MG63 (cell line): ENCODE measurements around the gene IL12RB1. TPM values are rescaled to one million over a fixed set of nuclear protein-coding genes. Genes with fewer than 3 reads are reported as not detected.
A peak's percentile ranks its signal among the peaks of the same experiment; 100 is the strongest.

Source experiments
- DNase-seq: peaks from one replicate; pipeline ENCODE4 v3.0.0-alpha.2; 2020
- H3K27me3 ChIP-seq: fragments of 250-450 bp; sonication (Bioruptor Pico); 2 replicates; pipeline ENCODE4 v1.5.1; 2020; ENCODE audit warnings: mild to moderate bottlenecking, moderate library complexity
- H3K36me3 ChIP-seq: fragments of 250-450 bp; sonication (Bioruptor Pico); 2 replicates; pipeline ENCODE4 v1.5.1; 2020; ENCODE audit warnings: mild to moderate bottlenecking, moderate library complexity
- H3K4me3 ChIP-seq: fragments of 250-450 bp; sonication (Bioruptor Pico); 2 replicates; pipeline ENCODE4 v1.5.1; 2020; ENCODE audit warnings: mild to moderate bottlenecking, moderate library complexity
- H3K9me3 ChIP-seq: fragments of 250-450 bp; sonication (Bioruptor Pico); 2 replicates; pipeline ENCODE4 v1.5.1; 2020; ENCODE audit warnings: mild to moderate bottlenecking, moderate library complexity
- total RNA-seq: library from RNA; depleted of rRNA; stranded (reverse); fragments of >200 nt; shearing (Covaris generic); gene quantifications from 2 replicates; pipeline ENCODE4 v1.2.3, GENCODE V29; 2014; ENCODE audit warnings: low replicate concordance; rRNA removed

IL12RB1 gene
- total RNA-seq: not detected in 2 replicates

- H3K9me3 ChIP-seq: no peaks in the 10 kb centered on the region
- H3K36me3 ChIP-seq: no peaks in the 10 kb centered on the region
- no peaks in the 10 kb centered on the region for H3K27me3 ChIP-seq
- DNase-seq: no peak
- H3K4me3 ChIP-seq: no peak within 1 kb of the TSS
Measured at GRCh38 chr19:18086590-18087138, at the start of gene IL12RB1. Gene IL12RB1, minus strand, starts transcription at chr19:18086934. Its CDS starts 111 bp downstream, at chr19:18086823.

- no peaks in the 10 kb centered on the region for H3K9me3 ChIP-seq
- DNase-seq: no peak
- H3K4me3 ChIP-seq: no peak overlapping the region
Measured at GRCh38 chr19:18135712-18136584, 49.2 kb upstream of the IL12RB1 start.

GRCh38 chr19:18131841-18132596, 45.3 kb upstream of the IL12RB1 start:
- H3K27me3 ChIP-seq: no peaks in the 10 kb centered on the region
- H3K36me3 ChIP-seq: no peaks in the 10 kb centered on the region; the same call in none of the 2 replicates
- H3K9me3 ChIP-seq: no peaks in the 10 kb centered on the region
- no peak for DNase-seq
- no peak overlapping the region for H3K4me3 ChIP-seq

More at GRCh38 chr19:18135712-18136584, 49.2 kb upstream of the IL12RB1 start:
- no peaks in the 10 kb centered on the region for H3K27me3 ChIP-seq
- peaks cover 5% of the 10 kb centered on the region for H3K36me3 ChIP-seq

GRCh38 chr19:18130523-18131242, 43.9 kb upstream of the IL12RB1 start:
- H3K9me3 ChIP-seq: no peaks in the 10 kb centered on the region
- DNase-seq: no peak
- H3K27me3 ChIP-seq: no peaks in the 10 kb centered on the region
- no peaks in the 10 kb centered on the region; the same call in none of the 2 replicates for H3K36me3 ChIP-seq
- H3K4me3 ChIP-seq: no peak overlapping the region

- peaks cover 4% of the 10 kb centered on the region for H3K36me3 ChIP-seq
- H3K9me3 ChIP-seq: no peaks in the 10 kb centered on the region
- H3K27me3 ChIP-seq: no peaks in the 10 kb centered on the region
- DNase-seq: no peak
- H3K4me3 ChIP-seq: no peak overlapping the region
Measured at GRCh38 chr19:18128805-18129204, 42.1 kb upstream of the IL12RB1 start.

- DNase-seq: no peak
Measured at GRCh38 chr19:18128044-18128443, 41.3 kb upstream of the IL12RB1 start.

GRCh38 chr19:18126097-18126496, 39.4 kb upstream of the IL12RB1 start:
- no peak for DNase-seq
- no peaks in the 10 kb centered on the region for H3K27me3 ChIP-seq
- no peaks in the 10 kb centered on the region for H3K9me3 ChIP-seq
- peaks cover 6% of the 10 kb centered on the region; the same call in 1 of the 2 replicates for H3K36me3 ChIP-seq
- no peak overlapping the region for H3K4me3 ChIP-seq

More at GRCh38 chr19:18128044-18128443, 41.3 kb upstream of the IL12RB1 start:
- Histone ChIP-seq H3K36me3 (peaks cover 4% of the 10 kb centered on the region), H3K4me3 (no peak overlapping the region), H3K27me3 (no peaks in the 10 kb centered on the region), H3K9me3 (no peaks in the 10 kb centered on the region)

GRCh38 chr19:18123819-18124218, 37.1 kb upstream of the IL12RB1 start:
- Histone ChIP-seq H3K27me3 (no peaks in the 10 kb centered on the region), H3K36me3 (peaks cover 6% of the 10 kb centered on the region; the same call in 1 of the 2 replicates), H3K4me3 (no peak overlapping the region), H3K9me3 (no peaks in the 10 kb centered on the region)
- no peak for DNase-seq

- no peaks in the 10 kb centered on the region for H3K27me3 ChIP-seq
- no peak for DNase-seq
- no peaks in the 10 kb centered on the region for H3K9me3 ChIP-seq
- H3K4me3 ChIP-seq: no peak overlapping the region
- peaks cover 6% of the 10 kb centered on the region; the same call in 1 of the 2 replicates for H3K36me3 ChIP-seq
Measured at GRCh38 chr19:18122860-18123795, 36.4 kb upstream of the IL12RB1 start.

- no peak for DNase-seq
- Histone ChIP-seq H3K9me3 (no peaks in the 10 kb centered on the region), H3K4me3 (no peak overlapping the region), H3K36me3 (peaks cover 6% of the 10 kb centered on the region; the same call in 1 of the 2 replicates), H3K27me3 (no peaks in the 10 kb centered on the region)
Measured at GRCh38 chr19:18122424-18122823, 35.7 kb upstream of the IL12RB1 start.

GRCh38 chr19:18121166-18121565, 34.4 kb upstream of the IL12RB1 start:
- DNase-seq: no peak
- H3K9me3 ChIP-seq: no peaks in the 10 kb centered on the region
- no peak overlapping the region for H3K4me3 ChIP-seq
- no peaks in the 10 kb centered on the region for H3K27me3 ChIP-seq
- peaks cover 6% of the 10 kb centered on the region; the same call in 1 of the 2 replicates for H3K36me3 ChIP-seq

GRCh38 chr19:18120127-18120526, 33.4 kb upstream of the IL12RB1 start:
- H3K4me3 ChIP-seq: no peak overlapping the region
- no peaks in the 10 kb centered on the region for H3K9me3 ChIP-seq
- DNase-seq: no peak
- peaks cover 6% of the 10 kb centered on the region; the same call in 1 of the 2 replicates for H3K36me3 ChIP-seq
- no peaks in the 10 kb centered on the region for H3K27me3 ChIP-seq

- no peak for DNase-seq
- H3K4me3 ChIP-seq: no peak overlapping the region
- H3K9me3 ChIP-seq: no peaks in the 10 kb centered on the region
- peaks cover 6% of the 10 kb centered on the region; the same call in 1 of the 2 replicates for H3K36me3 ChIP-seq
- H3K27me3 ChIP-seq: no peaks in the 10 kb centered on the region
Measured at GRCh38 chr19:18119717-18120105, 33.0 kb upstream of the IL12RB1 start.

- Histone ChIP-seq H3K36me3 (peaks cover 5% of the 10 kb centered on the region; the same call in 1 of the 2 replicates), H3K27me3 (no peaks in the 10 kb centered on the region), H3K4me3 (peak overlapping the region; percentile 73; the same call in 1 of the 2 replicates), H3K9me3 (no peaks in the 10 kb centered on the region)
- no peak for DNase-seq
Measured at GRCh38 chr19:18119013-18119716, 32.4 kb upstream of the IL12RB1 start.
